GM15510 (cell line): ENCODE results near the gene GRIN3A.

Experiments
- POLR2A ChIP-seq: IDR thresholded peaks from 3 replicates; pipeline ENCODE4 v1.6.1; 2011; ENCODE audit warnings: borderline replicate concordance; ENCODE audit not compliant: insufficient read length; ENCODE audit errors: extremely low read depth

The GRIN3A gene

DNA sequence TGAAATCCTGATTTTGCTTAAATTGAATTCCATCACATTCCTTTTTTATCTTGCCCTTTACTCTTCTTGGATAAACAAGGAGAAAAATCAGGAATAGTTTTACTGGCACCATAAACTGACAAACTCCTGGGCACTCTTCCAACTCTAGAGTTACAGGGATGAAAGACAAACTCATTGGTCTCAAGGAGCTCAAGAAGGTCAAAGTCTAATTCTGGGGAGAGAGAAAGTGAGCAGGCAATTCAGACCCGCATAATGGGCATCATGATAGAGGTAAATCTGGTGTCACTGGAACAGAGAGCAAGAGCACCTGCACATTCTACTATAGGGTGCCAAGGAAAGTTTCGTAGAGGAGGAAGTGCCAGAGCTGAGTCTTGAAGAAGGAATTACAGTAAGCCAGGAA is 64.8 kb downstream of the GRIN3A start:
- no peak for TF ChIP-seq POLR2A

GRCh38 chr9:101671567-101671966 is 66.9 kb downstream of the GRIN3A start:
- TF ChIP-seq POLR2A = no peak

DNA sequence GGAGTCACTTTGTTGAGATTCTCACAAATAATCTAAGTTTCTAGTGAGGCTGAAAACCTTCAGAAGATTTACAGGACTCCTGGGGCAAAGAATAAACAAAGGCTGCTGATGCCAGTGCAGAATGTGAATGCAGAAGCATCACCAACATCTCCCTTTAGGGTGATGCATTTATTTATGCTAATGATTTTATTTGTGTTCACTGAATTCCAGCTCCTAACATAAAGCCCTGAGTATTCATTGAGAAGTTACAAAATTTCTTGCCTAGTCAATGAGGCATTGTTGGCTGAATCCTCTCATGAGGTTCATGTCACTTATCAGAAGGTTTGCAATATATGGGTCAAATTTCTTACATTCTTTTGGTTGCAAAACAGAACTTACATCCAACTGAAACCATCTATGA is 70.0 kb downstream of the GRIN3A start:
- TF ChIP-seq POLR2A = no peak

GRCh38 chr9:101664453-101664852 is 74.0 kb downstream of the GRIN3A start:
- TF ChIP-seq POLR2A = no peak

DNA sequence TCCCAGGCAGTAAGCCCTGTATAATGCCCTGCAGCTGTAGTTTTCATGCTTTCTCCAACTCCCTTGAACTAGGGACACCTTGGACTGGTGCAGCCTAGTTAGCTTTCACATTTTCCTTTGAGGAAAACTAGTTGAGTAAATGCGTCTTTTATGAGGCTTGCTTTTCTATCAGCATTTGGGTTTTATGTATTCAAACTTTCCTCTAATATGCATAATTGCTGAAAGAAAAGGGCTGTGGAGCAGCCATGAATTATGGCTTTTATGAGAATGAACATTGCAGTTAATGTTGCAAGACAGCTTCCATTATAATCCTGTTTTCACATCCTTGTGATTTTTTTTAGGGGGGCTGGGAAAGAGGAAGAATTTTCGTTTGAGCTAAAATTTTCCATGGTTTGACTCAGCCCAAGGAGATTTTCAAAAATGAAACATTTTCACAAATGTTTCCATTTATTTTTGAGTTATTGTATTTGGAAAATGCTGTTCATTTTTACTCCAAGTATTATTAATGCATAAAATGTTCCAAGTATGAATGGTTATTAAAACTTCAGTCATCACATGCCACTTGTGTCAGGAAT is 85.8 kb downstream of the GRIN3A start:
- TF ChIP-seq POLR2A = no peak

DNA sequence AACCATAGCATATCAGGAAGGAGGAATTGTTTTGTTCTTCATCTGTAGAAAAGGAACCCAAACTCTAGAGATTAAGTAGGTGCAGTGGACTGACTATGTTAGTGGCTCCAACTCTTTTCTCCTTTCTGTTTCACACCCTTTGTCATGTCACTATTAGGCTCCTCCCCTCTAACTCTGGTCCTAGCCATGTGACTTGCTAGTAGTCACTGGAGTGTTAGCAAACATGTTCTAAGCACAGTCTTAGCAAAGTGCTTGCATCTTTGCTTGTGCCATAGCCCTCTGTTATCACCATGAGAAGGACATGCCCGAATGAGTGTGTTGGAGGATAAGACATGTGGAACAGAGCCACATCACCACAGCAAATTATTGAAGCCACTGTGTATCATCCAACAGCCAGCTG is 88.3 kb downstream of the GRIN3A start:
- no peak for TF ChIP-seq POLR2A

DNA sequence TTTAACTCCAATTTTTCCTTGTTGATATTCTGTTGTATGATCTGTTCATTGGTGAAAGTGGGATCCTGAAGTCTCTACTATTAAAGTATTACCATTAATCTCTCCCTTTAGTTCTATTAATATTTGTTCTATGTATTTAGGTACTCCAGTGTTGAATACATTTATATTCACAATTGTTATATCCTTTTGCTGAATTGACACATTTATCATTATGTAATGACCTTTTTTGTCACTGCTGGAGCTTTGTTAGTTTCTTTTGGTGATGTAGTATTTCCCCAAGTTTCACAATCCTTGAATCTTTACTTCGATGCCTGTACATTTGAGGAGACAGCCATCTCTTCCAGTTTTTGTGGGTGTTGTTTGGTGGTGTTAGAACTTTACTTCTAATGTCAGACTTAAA is 90.0 kb downstream of the GRIN3A start:
- TF ChIP-seq POLR2A = no peak

- no peak for TF ChIP-seq POLR2A
These were observed 98.4 kb downstream of the GRIN3A start for GRCh38 chr9:101639785-101640665.

GRCh38 chr9:101639311-101639710 is 99.1 kb downstream of the GRIN3A start:
- TF ChIP-seq POLR2A = no peak

DNA sequence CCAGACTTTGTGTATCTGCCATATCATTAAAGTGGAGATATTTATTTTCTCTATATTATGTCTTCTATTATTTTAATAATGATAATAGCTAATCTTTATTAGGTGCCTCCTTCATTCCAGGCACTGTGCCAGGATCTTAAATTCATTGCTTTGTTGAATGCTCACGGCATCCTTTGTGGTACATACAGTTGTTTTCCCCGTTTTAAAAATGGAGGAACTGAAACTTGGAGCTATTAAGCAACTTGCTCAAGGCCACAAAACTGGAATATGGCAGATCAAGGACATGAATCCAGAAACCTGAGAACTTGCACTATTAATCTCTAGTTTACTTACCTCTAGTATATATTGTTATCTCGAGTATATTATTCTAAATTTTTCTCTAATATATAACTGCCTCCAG is 102.2 kb downstream of the GRIN3A start:
- TF ChIP-seq POLR2A = no peak

DNA sequence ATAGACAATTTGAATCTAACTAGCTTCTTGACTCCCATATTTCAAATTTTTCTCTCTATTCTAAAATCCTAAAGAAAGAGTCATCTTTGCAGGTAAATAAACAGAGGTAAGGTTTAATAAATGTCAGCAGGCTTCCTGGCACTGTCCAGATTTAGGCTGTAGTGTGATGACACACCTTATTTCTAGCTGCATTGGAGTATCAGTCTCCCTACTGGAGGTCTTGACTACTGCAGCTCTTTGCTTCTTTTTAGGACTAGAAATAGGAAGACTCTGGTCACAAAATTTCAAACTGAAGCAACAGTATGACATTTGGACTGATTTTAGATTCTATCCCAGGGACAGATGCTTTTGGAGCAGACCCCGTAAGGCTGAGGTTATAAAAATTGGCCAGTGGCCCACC is 103.0 kb downstream of the GRIN3A start:
- no peak for TF ChIP-seq POLR2A

- TF ChIP-seq POLR2A = no peak
These were observed 103.6 kb downstream of the GRIN3A start for GRCh38 chr9:101634741-101635409.

DNA sequence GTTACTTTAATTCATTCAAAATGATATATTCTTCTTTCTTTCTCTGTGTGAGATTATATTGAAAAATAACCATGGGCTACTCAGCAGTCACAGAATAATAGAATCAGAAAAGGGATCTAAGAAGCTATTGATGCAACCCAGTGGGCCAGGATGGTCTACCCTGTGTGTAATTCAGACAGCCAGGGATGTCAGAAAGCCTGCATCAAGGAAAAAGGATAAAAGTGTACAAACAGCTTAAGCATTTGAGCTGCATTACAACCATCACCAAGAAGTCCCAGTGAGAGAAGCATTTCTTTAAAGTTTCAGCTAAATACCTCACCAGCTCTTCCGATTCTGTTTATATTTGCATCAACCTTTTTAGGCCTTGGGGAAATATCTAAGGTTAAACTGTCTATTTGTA is 105.8 kb downstream of the GRIN3A start:
- no peak for TF ChIP-seq POLR2A

- TF ChIP-seq POLR2A = no peak
These were observed 106.6 kb downstream of the GRIN3A start for GRCh38 chr9:101631892-101632291.

DNA sequence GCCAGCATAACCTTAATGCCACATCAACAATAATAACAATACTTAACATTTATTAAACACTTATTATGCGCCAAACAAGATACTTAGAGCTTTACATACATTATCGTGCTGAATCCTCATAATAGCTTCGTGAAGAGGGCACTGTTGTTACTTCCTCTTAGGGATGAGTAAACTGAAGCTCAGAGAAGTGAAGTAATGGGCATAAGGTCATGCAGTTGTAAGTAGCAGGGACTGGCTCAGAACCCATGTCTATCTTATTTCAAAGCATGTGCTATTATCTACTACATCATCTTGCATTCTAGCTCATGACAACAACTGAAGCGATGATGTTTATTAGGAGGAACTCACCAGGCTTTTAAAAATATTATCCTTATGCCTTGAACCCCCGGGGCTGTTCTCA is 108.8 kb downstream of the GRIN3A start:
- TF ChIP-seq POLR2A = no peak

DNA sequence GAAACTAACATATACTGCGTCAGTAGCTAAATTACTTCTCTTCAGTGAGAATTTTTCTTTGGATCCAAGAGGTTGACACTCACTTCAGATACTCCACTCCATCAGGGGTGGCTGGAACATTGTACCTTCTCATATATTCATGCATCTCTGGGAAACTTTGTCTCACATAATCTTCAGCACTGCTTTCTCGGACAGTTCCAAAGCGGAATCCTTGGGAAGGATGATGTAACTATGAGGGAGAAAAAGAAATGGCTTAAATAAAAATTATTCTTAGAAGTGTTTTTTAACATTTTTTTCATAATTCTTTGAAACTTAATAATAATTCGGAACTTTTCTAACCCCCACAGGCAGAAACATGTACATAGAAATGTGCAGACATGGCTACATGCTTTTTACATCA is 110.3 kb downstream of the GRIN3A start:
- TF ChIP-seq POLR2A = no peak
